ENCODE data around the gene HHAT.

DNA sequence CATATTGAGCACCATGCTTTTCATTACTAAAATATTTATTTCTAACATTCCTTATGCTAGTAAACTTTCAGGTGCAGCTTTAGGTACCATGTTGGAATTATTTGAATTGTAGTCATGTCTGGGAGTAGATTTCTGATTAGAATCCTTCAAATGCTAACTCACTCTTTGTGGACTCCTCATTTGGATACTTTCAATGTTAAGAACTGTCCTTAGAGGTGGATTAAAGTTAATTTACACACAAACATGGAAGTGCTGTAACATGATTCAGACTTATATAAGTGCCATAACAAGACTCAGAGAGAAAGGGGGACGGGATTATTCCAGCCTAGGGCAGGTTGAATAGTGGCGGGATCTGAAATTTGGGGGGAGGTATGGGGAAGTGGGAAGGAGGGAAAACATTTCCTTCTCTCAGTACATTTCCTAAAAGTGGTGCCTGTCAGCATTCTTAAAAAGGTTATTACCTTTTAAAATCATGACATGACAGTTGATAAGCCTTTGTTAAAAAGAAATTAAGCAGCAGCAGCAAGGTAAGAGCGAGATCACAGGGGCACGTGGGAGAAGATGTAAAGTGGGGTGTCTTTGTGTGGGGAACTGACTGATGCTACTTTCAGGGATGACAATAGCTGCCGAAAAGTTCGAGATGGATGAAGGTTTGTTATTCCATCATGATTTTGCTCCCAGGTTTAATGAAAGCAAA, 44.4 kb downstream of the HHAT start:
- TF ChIP-seq, protein P1, sequence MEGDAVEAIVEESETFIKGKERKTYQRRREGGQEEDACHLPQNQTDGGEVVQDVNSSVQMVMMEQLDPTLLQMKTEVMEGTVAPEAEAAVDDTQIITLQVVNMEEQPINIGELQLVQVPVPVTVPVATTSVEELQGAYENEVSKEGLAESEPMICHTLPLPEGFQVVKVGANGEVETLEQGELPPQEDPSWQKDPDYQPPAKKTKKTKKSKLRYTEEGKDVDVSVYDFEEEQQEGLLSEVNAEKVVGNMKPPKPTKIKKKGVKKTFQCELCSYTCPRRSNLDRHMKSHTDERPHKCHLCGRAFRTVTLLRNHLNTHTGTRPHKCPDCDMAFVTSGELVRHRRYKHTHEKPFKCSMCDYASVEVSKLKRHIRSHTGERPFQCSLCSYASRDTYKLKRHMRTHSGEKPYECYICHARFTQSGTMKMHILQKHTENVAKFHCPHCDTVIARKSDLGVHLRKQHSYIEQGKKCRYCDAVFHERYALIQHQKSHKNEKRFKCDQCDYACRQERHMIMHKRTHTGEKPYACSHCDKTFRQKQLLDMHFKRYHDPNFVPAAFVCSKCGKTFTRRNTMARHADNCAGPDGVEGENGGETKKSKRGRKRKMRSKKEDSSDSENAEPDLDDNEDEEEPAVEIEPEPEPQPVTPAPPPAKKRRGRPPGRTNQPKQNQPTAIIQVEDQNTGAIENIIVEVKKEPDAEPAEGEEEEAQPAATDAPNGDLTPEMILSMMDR (conservative IDR thresholded peaks at IDR 0.05; ENCODE audit: low read length), result no peak
- TF ChIP-seq EZH2phosphoT487 (IDR thresholded peaks at IDR 0.05; ENCODE audit: borderline replicate concordance), result no peak

All from Loucy (cell line).